UCSD-AML1 (cell line): ENCODE data around the gene XXYLT1.
A peak's percentile ranks its signal among the peaks of the same experiment; 100 is the strongest.
"Not testable (repeated sequence)": the region's sequence is repeated elsewhere in the genome, so short reads cannot be mapped to it uniquely, and the experiment has no call there.

Source experiments
- DNase-seq: peaks from one replicate; lab custom pipeline; 2025; ENCODE audit not compliant: unreplicated experiment; lab: John Stamatoyannopoulos, UW

The XXYLT1 gene

DNA sequence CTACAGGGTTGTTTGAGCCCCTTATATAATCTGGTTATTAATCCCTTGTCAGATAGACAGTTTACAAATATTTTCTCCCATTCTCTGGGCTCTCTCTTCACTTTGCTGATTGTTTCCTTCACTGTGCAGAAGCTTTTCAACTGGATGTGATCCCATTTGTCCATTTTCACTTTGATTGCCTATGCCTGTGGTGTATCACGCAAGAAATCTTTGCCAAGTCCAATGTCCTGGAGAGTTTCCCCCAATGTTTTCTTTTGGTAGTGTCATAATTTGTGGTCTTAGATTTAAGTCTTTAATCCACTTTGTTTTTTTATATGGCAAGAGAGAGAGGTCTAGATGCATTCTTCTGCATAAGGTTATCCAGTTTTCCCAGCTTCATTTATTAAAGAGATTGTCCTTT is 40.7 kb downstream of the XXYLT1 start:
- no peak for DNase-seq

DNA sequence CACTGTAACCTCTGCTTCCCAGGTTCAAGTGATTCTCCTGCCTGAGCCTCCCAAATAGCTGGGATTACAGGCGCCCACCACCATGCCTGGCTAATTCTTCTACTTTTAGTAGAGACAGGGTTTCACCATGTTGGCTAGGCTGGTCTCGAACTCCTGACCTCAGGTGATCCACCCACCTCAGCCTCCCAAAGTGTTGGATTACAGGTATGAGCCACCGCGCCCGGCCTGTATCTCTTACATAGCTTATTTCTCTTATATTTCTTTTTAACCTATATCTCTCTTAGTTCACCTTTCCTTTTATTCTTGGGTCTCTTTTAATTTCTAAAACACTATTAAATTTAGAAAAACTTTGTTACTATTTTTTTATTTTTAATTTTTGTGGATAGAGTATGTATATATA is 42.1 kb downstream of the XXYLT1 start:
- DNase-seq = not testable (repeated sequence)

DNA sequence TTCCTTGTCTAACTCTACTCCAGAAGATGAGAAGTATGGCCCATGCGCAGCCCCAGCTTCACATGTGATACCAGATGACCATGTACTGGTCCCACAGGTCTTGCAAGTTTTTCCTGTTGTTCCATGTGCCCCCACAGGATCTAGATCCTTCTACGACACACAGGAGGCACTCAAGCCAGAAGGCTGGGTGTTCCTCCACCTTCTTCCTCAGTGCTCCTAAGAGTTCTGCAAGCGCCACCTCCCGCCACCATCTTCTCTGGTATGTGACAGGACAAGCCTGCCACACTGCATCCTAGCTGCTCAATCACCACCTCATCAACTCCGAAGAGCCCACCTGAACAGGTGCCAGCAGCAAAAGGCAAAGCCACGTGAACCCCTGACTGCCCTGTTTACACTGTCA is 43.1 kb downstream of the XXYLT1 start:
- DNase-seq = no peak

GRCh38 chr3:195226900-195227447 is 44.0 kb downstream of the XXYLT1 start:
- peak; percentile 64 for DNase-seq

- DNase-seq = no peak
Observed at GRCh38 chr3:195226445-195226844, 44.5 kb downstream of the XXYLT1 start.

DNA sequence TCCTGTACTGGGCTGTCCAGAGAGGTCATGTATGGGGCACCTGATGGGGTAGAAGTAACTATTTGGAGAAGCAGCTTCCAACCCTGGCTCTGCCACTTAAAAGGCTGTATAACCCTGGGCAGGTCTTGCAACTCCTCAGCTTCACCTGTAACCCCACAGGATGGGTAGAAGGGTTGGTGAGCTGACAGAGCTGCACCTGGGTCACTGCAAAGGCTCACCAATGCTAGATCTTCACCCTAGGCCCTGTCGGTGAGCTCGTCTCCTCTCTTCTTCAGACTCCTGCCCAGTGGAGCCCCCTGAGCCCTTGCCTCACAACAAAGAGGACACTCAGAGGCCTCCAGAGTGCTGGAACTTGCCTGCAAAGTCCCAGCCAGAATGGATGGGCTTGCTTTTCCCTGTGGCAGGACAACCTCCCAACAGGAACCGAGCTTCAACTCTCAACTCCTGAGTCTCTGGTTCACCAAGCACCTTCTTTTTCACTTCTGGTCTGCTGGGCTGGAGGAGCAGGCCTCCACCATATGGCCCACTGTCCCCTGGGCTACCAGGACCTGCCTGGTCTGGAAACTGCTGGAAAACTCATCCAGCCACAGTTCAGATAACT is 45.9 kb downstream of the XXYLT1 start:
- no peak for DNase-seq

GRCh38 chr3:195224156-195224979 is 46.6 kb downstream of the XXYLT1 start:
- DNase-seq = no peak

DNA sequence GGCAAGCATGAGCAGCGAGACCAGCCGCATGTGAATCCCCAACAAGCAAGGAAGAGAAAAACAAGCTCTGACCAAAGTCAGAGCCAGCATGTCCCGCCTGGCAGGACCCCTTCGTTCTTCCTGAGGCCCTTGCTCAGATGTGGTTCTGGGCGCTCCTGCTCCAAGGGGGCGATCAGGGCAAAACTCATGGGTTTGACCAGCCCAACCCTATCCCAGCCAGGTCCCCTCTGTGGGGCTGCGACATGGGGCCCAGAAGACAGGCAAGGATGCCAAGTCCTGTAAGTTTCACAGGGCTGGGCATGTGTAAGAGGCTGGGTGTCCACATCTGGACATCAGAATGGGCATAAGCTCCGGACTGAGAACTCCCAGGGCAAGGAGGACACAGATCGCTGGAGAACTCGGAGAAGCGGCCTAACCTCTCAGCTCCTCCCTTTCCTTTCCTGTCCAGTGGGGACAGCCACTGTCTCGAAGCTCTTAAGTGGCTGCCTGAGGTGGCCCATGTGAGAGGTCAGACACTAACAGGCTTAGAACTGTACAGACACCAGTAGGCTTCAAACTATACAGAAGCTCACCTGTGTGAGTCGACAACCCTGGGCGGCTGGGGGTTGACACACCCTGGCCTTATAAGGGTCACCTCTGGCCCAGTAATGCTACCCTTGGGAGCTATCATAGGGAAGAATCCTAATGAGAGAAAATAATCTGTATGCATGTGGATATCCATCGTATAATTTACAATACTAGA is 48.9 kb downstream of the XXYLT1 start:
- no peak for DNase-seq

- peak; percentile 78 for DNase-seq
Observed at GRCh38 chr3:195221015-195221853, 49.7 kb downstream of the XXYLT1 start.

- DNase-seq = no peak
Observed at GRCh38 chr3:195219351-195220230, 51.4 kb downstream of the XXYLT1 start.

- not testable (repeated sequence) for DNase-seq
Observed at GRCh38 chr3:195218331-195218730, 52.6 kb downstream of the XXYLT1 start.

DNA sequence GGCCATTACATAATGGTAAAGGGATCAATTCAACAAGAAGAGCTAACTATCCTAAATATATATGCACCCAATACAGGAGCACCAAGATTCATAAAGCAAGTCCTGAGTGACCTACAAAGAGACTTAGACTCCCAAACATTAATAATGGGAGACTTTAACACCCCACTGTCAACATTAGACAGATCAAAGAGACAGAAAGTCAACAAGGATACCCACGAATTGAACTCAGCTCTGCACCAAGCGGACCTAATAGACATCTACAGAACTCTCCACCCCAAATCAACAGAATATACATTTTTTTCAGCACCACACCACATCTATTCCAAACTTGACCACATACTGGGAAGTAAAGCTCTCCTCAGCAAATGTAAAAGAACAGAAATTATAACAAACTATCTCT is 55.4 kb downstream of the XXYLT1 start:
- DNase-seq = not testable (repeated sequence)

DNA sequence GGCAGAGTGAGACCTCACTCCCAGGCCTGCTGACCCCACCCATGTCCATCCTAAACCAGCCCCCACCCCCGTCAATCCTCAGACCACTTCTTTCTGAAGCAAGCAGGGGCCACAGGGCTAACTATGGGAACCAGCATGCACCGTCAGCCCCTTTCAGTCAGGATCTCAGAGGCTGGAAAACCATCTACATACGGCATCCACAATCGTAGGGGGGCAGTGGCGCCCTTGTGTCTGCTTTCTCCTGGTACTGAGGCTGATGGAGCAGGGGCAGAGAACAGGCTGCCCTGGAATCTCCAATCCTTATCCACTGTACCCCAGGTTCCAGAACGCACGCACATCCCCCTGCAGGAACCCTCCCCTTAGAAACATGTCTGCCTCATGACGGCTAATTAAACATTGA is 56.6 kb downstream of the XXYLT1 start:
- no peak for DNase-seq

GRCh38 chr3:195213639-195214315 is 57.2 kb downstream of the XXYLT1 start:
- DNase-seq = no peak

DNA sequence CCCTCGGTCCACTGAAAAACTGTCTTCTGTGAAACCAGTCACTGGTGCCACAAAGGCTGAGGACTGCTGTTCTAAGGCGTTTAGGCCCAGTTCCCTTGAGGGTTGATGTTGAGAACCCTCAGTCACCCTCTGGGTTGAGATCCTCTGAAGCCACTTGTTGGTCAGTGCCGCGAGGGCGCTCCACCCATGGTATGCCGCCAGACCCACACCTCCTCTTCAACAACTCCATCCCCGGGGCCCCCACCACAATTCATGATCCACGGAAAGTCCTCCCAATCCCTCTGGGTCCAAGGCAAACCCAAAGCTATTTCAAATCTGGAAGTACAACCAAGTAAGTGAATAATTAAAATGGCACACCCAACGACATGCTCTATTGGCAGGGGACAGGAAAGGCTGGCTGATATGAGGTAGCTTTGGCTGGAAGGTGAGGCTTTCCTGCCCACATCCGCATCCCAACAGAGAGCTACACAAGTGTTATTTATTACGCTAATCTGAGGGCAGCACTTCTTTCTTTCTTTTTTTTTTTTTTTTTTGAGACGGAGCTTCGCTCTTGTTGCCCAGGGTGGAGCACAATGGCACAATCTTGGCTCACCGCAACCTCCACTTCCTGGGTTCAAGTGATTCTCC is 58.1 kb downstream of the XXYLT1 start:
- DNase-seq = no peak

- no peak for DNase-seq
Observed at GRCh38 chr3:195212033-195212748, 58.8 kb downstream of the XXYLT1 start.

GRCh38 chr3:195210266-195210973 is 60.5 kb downstream of the XXYLT1 start:
- no peak for DNase-seq
